ENCODE results near the gene COMT. TPM values are rescaled to one million over a fixed set of nuclear protein-coding genes. Genes with fewer than 3 reads are reported as not detected.
"Not testable (repeated sequence)": the region's sequence is repeated elsewhere in the genome, so short reads cannot be mapped to it uniquely, and the experiment has no call there.

Gene COMT
- total RNA-seq, 2 donors from 2014 or later, result 26.6 to 27.8 TPM

- Histone ChIP-seq H3K27ac (ENCODE audit: low read depth, low read length) (no peak overlapping the region), H3K9ac (ENCODE audit: extremely low read depth, low read length, poor library complexity, severe bottlenecking) (no peak overlapping the region), H3K36me3 (ENCODE audit: control insufficient read depth, insufficient read depth, low read length) (no peaks in the 10 kb centered on the region), H3K27me3 (ENCODE audit: control insufficient read depth, insufficient read depth, low read length, poor library complexity, severe bottlenecking) (no peaks in the 10 kb centered on the region), H3K4me1 (ENCODE audit: control insufficient read depth, insufficient read depth, low read length) (peaks cover 4% of the 10 kb centered on the region), H3K9me3 (ENCODE audit: control insufficient read depth, low read length) (no peaks in the 10 kb centered on the region), H3K4me3 (ENCODE audit: low read length) (no peak overlapping the region)
- WGBS, 2 experiments (ENCODE audit: insufficient coverage in 1 of 2, insufficient read length in 1 of 2), result 89 to 93% methylated on average over 7 of the region's 7 CpGs
- TF ChIP-seq, protein P1, sequence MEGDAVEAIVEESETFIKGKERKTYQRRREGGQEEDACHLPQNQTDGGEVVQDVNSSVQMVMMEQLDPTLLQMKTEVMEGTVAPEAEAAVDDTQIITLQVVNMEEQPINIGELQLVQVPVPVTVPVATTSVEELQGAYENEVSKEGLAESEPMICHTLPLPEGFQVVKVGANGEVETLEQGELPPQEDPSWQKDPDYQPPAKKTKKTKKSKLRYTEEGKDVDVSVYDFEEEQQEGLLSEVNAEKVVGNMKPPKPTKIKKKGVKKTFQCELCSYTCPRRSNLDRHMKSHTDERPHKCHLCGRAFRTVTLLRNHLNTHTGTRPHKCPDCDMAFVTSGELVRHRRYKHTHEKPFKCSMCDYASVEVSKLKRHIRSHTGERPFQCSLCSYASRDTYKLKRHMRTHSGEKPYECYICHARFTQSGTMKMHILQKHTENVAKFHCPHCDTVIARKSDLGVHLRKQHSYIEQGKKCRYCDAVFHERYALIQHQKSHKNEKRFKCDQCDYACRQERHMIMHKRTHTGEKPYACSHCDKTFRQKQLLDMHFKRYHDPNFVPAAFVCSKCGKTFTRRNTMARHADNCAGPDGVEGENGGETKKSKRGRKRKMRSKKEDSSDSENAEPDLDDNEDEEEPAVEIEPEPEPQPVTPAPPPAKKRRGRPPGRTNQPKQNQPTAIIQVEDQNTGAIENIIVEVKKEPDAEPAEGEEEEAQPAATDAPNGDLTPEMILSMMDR (conservative IDR thresholded peaks at IDR 0.05), result no peak
- Mint-ChIP-seq H3K4me1 (peaks cover 11% of the 10 kb centered on the region), H3K4me3 (no peak overlapping the region), H3K9me3 (no peaks in the 10 kb centered on the region), H3K27ac (no peak overlapping the region), H3K27me3 (ENCODE audit: insufficient read depth) (no peaks in the 10 kb centered on the region), H3K36me3 (ENCODE audit: low read depth) (peaks cover 2% of the 10 kb centered on the region)
- no peak for DNase-seq
Measured at GRCh38 chr22:19904935-19905334, 36.6 kb upstream of the COMT start.

- TF ChIP-seq, protein P1 (conservative IDR thresholded peaks at IDR 0.05), result no peak
- Histone ChIP-seq H3K9me3 (ENCODE audit: control insufficient read depth, low read length) (no peaks in the 10 kb centered on the region), H3K9ac (ENCODE audit: extremely low read depth, low read length, poor library complexity, severe bottlenecking) (no peak overlapping the region), H3K27me3 (ENCODE audit: control insufficient read depth, insufficient read depth, low read length, poor library complexity, severe bottlenecking) (no peaks in the 10 kb centered on the region), H3K4me1 (ENCODE audit: control insufficient read depth, insufficient read depth, low read length) (peaks cover 4% of the 10 kb centered on the region), H3K4me3 (ENCODE audit: low read length) (no peak overlapping the region), H3K27ac (ENCODE audit: low read depth, low read length) (no peak overlapping the region), H3K36me3 (ENCODE audit: control insufficient read depth, insufficient read depth, low read length) (no peaks in the 10 kb centered on the region)
- H3K27ac Mint-ChIP-seq, result no peak overlapping the region
- DNase-seq, result peak; percentile 49
- H3K9me3 Mint-ChIP-seq, result no peaks in the 10 kb centered on the region
- H3K4me3 Mint-ChIP-seq, result no peak overlapping the region
- peaks cover 2% of the 10 kb centered on the region for H3K36me3 Mint-ChIP-seq (ENCODE audit: low read depth)
- H3K4me1 Mint-ChIP-seq, result peaks cover 11% of the 10 kb centered on the region
- no peaks in the 10 kb centered on the region for H3K27me3 Mint-ChIP-seq (ENCODE audit: insufficient read depth)
- 88% methylated on average over 16 to 22 of the region's 22 CpGs for WGBS, 2 experiments (ENCODE audit: insufficient coverage in 1 of 2, insufficient read length in 1 of 2)
Measured at GRCh38 chr22:19905347-19906276, 36.0 kb upstream of the COMT start.

- H3K27ac ChIP-seq (ENCODE audit: low read depth, low read length); H3K27me3 Mint-ChIP-seq (ENCODE audit: insufficient read depth); H3K9ac ChIP-seq (ENCODE audit: extremely low read depth, low read length, poor library complexity, severe bottlenecking); H3K4me3 Mint-ChIP-seq; H3K9me3 Mint-ChIP-seq; H3K4me1 ChIP-seq (ENCODE audit: control insufficient read depth, insufficient read depth, low read length); H3K9me3 ChIP-seq (ENCODE audit: control insufficient read depth, low read length); H3K4me3 ChIP-seq (ENCODE audit: low read length); H3K36me3 Mint-ChIP-seq (ENCODE audit: low read depth); H3K27me3 ChIP-seq (ENCODE audit: control insufficient read depth, insufficient read depth, low read length, poor library complexity, severe bottlenecking); DNase-seq; H3K27ac Mint-ChIP-seq; H3K36me3 ChIP-seq (ENCODE audit: control insufficient read depth, insufficient read depth, low read length): not testable (repeated sequence)
- 93 to 97% methylated on average over 8 to 25 of the region's 25 CpGs for WGBS, 2 experiments (ENCODE audit: insufficient coverage in 1 of 2, insufficient read length in 1 of 2)
- peaks cover 11% of the 10 kb centered on the region for H3K4me1 Mint-ChIP-seq
Measured at GRCh38 chr22:19906864-19907263, 34.7 kb upstream of the COMT start.

GRCh38 chr22:19907902-19908301, 33.7 kb upstream of the COMT start:
- not testable (repeated sequence) for H3K4me1 Mint-ChIP-seq; DNase-seq; H3K36me3 Mint-ChIP-seq (ENCODE audit: low read depth); H3K4me3 ChIP-seq (ENCODE audit: low read length); H3K27ac Mint-ChIP-seq; H3K27me3 ChIP-seq (ENCODE audit: control insufficient read depth, insufficient read depth, low read length, poor library complexity, severe bottlenecking); H3K36me3 ChIP-seq (ENCODE audit: control insufficient read depth, insufficient read depth, low read length); H3K4me3 Mint-ChIP-seq; H3K9ac ChIP-seq (ENCODE audit: extremely low read depth, low read length, poor library complexity, severe bottlenecking); H3K9me3 Mint-ChIP-seq; H3K27ac ChIP-seq (ENCODE audit: low read depth, low read length); H3K4me1 ChIP-seq (ENCODE audit: control insufficient read depth, insufficient read depth, low read length); H3K9me3 ChIP-seq (ENCODE audit: control insufficient read depth, low read length); H3K27me3 Mint-ChIP-seq (ENCODE audit: insufficient read depth)
- 93 to 95% methylated on average over 8 to 15 of the region's 16 CpGs for WGBS, 2 experiments (ENCODE audit: insufficient coverage in 1 of 2, insufficient read length in 1 of 2)

Data from endodermal cell (in vitro differentiated cells).